Gastroesophageal sphincter (tissue), 3 donors: ENCODE results near the gene VWA3B.

ENCODE experiments used
- CTCF ChIP-seq, 4 experiments: fragments of 200-600 bp in 2 of 4; fragments of 450-650 bp in 2 of 4; sonication (generic) in 1 of 4; IDR thresholded peaks; one replicate each; pipeline ENCODE4 v1.5.1; 2017 to 2019; ENCODE audit warnings: antibody characterized with exemption in 4 of 4, mild to moderate bottlenecking in 2 of 4, moderate library complexity in 2 of 4
- POLR2A ChIP-seq, 2 donors: fragments of 450-650 bp; IDR thresholded peaks; one replicate each; pipeline ENCODE4 v1.6.1; 2017; ENCODE audit warnings: antibody characterized with exemption in 2 of 2, mild to moderate bottlenecking in 2 of 2, moderate library complexity in 1 of 2

GRCh38 chr2:98297817-98298682 is 211.1 kb downstream of the VWA3B start:
- no peak for TF ChIP-seq CTCF (IDR thresholded peaks at IDR 0.05)
- TF ChIP-seq POLR2A (IDR thresholded peaks at IDR 0.05) = no peak
